MCF 10A (cell line): ENCODE results near the gene TRAPPC1. TPM values are rescaled to one million over a fixed set of nuclear protein-coding genes. Genes with fewer than 3 reads are reported as not detected.

Experiments
- BruUV-seq: library from RNA; stranded (reverse); fragments of 400-500 nt; replicated peaks from 2 replicates; lab custom pipeline; 2021; lab: Mats Ljungman, UMichigan
- CTCF ChIA-PET: fragments of 300-600 bp; sonication (Branson Sonifier 250); formaldehyde crosslinking; extraction: SDS; loops from one replicate; lab custom pipeline; 2021; ENCODE audit warnings: antibody characterized with exemption, inconsistent platforms; lab: Yijun Ruan, JAX
- POLR2A ChIA-PET: fragments of 300-600, 350-650 bp; sonication (Branson Sonifier 250); formaldehyde crosslinking; extraction: SDS; loops from one replicate; lab custom pipeline; 2020; ENCODE audit warnings: antibody characterized with exemption, inconsistent platforms; lab: Yijun Ruan, JAX
- DNase-seq: peaks from one replicate; pipeline ENCODE4 v3.0.0-alpha.2; 2018; ENCODE audit not compliant: unreplicated experiment
- H3K27ac Mint-ChIP-seq: one replicate; pipeline ENCODE4 v1.8.0; 2022; ENCODE audit warnings: mild to moderate bottlenecking, low read depth, mixed read lengths; ENCODE audit not compliant: unreplicated experiment
- H3K27me3 Mint-ChIP-seq: one replicate; pipeline ENCODE4 v1.8.0; 2022; ENCODE audit warnings: mixed read lengths; ENCODE audit not compliant: insufficient read depth, unreplicated experiment
- H3K36me3 Mint-ChIP-seq: one replicate; pipeline ENCODE4 v1.8.0; 2022; ENCODE audit warnings: mild to moderate bottlenecking, moderate library complexity, mixed read lengths; ENCODE audit not compliant: insufficient read depth, unreplicated experiment
- H3K4me1 Mint-ChIP-seq: one replicate; pipeline ENCODE4 v1.8.0; 2022; ENCODE audit warnings: mixed read lengths; ENCODE audit not compliant: insufficient read depth, unreplicated experiment
- H3K4me3 Mint-ChIP-seq: one replicate; pipeline ENCODE4 v1.8.0; 2022; ENCODE audit warnings: mild to moderate bottlenecking, moderate library complexity, mixed read lengths; ENCODE audit not compliant: unreplicated experiment
- H3K9me3 Mint-ChIP-seq: one replicate; pipeline ENCODE4 v1.8.0; 2022; ENCODE audit warnings: mixed read lengths; ENCODE audit not compliant: unreplicated experiment
- CTCF ChIP-seq: fragments of 200-600 bp; IDR thresholded peaks from one replicate; pipeline ENCODE4 v1.8.0; 2022; ENCODE audit warnings: antibody characterized with exemption, mild to moderate bottlenecking; ENCODE audit not compliant: unreplicated experiment
- intact Hi-C: fragments of 100-400 bp; cut with micrococcal nuclease; formaldehyde crosslinking; loops from 2 replicates; pipeline ENCODE4 v1.14.1; 2022
- total RNA-seq: library from RNA; stranded (reverse); gene quantifications from 2 replicates; pipeline ENCODE4 v1.2.3, GENCODE V29; 2022

The TRAPPC1 gene
- total RNA-seq, 1 experiment from 2014 or later, result 80.0 TPM

GRCh38 chr17:7884581-7885366 is 47.0 kb downstream of the TRAPPC1 start:
- intact Hi-C loops, result no loop called here
- no peak for DNase-seq
- TF ChIP-seq CTCF, result no peak
- Mint-ChIP-seq H3K27me3 (no peaks in the 10 kb centered on the region), H3K36me3 (peaks cover 8% of the 10 kb centered on the region), H3K27ac (peak overlapping the region; percentile 46), H3K9me3 (no peaks in the 10 kb centered on the region), H3K4me1 (no peaks in the 10 kb centered on the region), H3K4me3 (no peak overlapping the region)
- BruUV-seq, result no TSS peak
- CTCF ChIA-PET, result no interaction called here
- POLR2A ChIA-PET, result interaction anchor here (0.5 to 2.5 kb wide), 5 partner anchors 8 to 48 kb away, joined by 3 to 23 read pairs (median 4); partner anchors contain the start of genes CYB5D1 and NAA38

GRCh38 chr17:7883781-7884386 is 47.9 kb downstream of the TRAPPC1 start:
- no peaks in the 10 kb centered on the region for H3K27me3 Mint-ChIP-seq
- no TSS peak for BruUV-seq
- TF ChIP-seq CTCF, result no peak
- ChIA-PET POLR2A (interaction anchor here (0.6 to 2.5 kb wide), 11 partner anchors 9 to 848 kb away, joined by 3 to 23 read pairs (median 5); partner anchors contain the start of genes CNTROB, NAA38 and SLC16A13), CTCF (interaction anchor here (0.6 to 1.5 kb wide), 2 partner anchors 10 to 143 kb away, joined by 3 read pairs; no protein-coding TSS in a partner anchor)
- intact Hi-C loops, result no loop called here
- DNase-seq, result no peak
- no peaks in the 10 kb centered on the region for H3K9me3 Mint-ChIP-seq
- no peaks in the 10 kb centered on the region for H3K36me3 Mint-ChIP-seq
- no peaks in the 10 kb centered on the region for H3K4me1 Mint-ChIP-seq
- no peak overlapping the region for H3K4me3 Mint-ChIP-seq
- peak overlapping the region; percentile 46 for H3K27ac Mint-ChIP-seq

GRCh38 chr17:7882629-7883028 is 49.1 kb downstream of the TRAPPC1 start:
- intact Hi-C loops, result no loop called here
- BruUV-seq, result no TSS peak
- TF ChIP-seq CTCF, result no peak
- H3K27me3 Mint-ChIP-seq, result no peaks in the 10 kb centered on the region
- no peak overlapping the region for H3K4me3 Mint-ChIP-seq
- no peak overlapping the region for H3K27ac Mint-ChIP-seq
- H3K36me3 Mint-ChIP-seq, result no peaks in the 10 kb centered on the region
- ChIA-PET POLR2A (interaction anchor here (0.6 to 2.5 kb wide), 7 partner anchors 8 to 410 kb away, joined by 3 to 23 read pairs (median 8); partner anchors contain the start of gene NAA38), CTCF (interaction anchor here (0.6 to 1.5 kb wide), 6 partner anchors 9 to 105 kb away, joined by 3 to 8 read pairs (median 3); no protein-coding TSS in a partner anchor)
- no peak for DNase-seq
- no peaks in the 10 kb centered on the region for H3K9me3 Mint-ChIP-seq
- H3K4me1 Mint-ChIP-seq, result no peaks in the 10 kb centered on the region

GRCh38 chr17:7882068-7882467 is 49.7 kb downstream of the TRAPPC1 start:
- Mint-ChIP-seq H3K27ac (no peak overlapping the region), H3K27me3 (no peaks in the 10 kb centered on the region), H3K4me1 (no peaks in the 10 kb centered on the region), H3K9me3 (no peaks in the 10 kb centered on the region), H3K4me3 (no peak overlapping the region), H3K36me3 (no peaks in the 10 kb centered on the region)
- POLR2A ChIA-PET, result interaction anchor here (1.2 to 2.5 kb wide), 4 partner anchors 14 to 50 kb away, joined by 7 to 23 read pairs (median 8); partner anchors contain the start of gene NAA38
- CTCF ChIA-PET, result interaction anchor here (1.2 kb wide), 1 partner anchor 19 kb away, joined by 8 read pairs; no protein-coding TSS in a partner anchor
- TF ChIP-seq CTCF, result no peak
- no peak for DNase-seq
- intact Hi-C loops, result no loop called here
- BruUV-seq, result no TSS peak
